Hepatocyte (in vitro differentiated cells): ENCODE results near the gene RAB9A. TPM values are rescaled to one million over a fixed set of nuclear protein-coding genes. Genes with fewer than 3 reads are reported as not detected.

Experiments used
- DNase-seq: peaks from one replicate; pipeline ENCODE4 v3.0.0-alpha.2; 2016; ENCODE audit warnings: low spot score
- H2AFZ ChIP-seq: fragments of 200-600 bp; sonication (generic); 2 replicates; pipeline ENCODE4 v1.6.0; 2016; ENCODE audit warnings: antibody characterized with exemption, mild to moderate bottlenecking
- H3K27ac ChIP-seq: fragments of 200-600 bp; sonication (generic); 2 replicates; pipeline ENCODE4 v1.5.1; 2016; ENCODE audit warnings: mild to moderate bottlenecking
- H3K27me3 ChIP-seq: fragments of 200-600 bp; sonication (generic); 2 replicates; pipeline ENCODE4 v1.6.1; 2016
- H3K36me3 ChIP-seq: fragments of 200-600 bp; sonication (generic); replicated peaks from 2 replicates; pipeline ENCODE4 v1.5.1; 2016; ENCODE audit warnings: low read depth; ENCODE audit not compliant: insufficient read depth
- H3K4me1 ChIP-seq: fragments of 200-600 bp; sonication (generic); 2 replicates; pipeline ENCODE4 v1.5.1; 2016; ENCODE audit warnings: mild to moderate bottlenecking, moderate library complexity; ENCODE audit not compliant: insufficient read depth
- H3K4me2 ChIP-seq: fragments of 200-600 bp; sonication (generic); 2 replicates; pipeline ENCODE4 v1.6.0; 2016
- H3K4me3 ChIP-seq: fragments of 200-600 bp; sonication (generic); 2 replicates; pipeline ENCODE4 v1.5.1; 2016; ENCODE audit warnings: mild to moderate bottlenecking
- H3K79me2 ChIP-seq: fragments of 200-600 bp; sonication (generic); 2 replicates; pipeline ENCODE4 v1.6.0; 2017; ENCODE audit warnings: mild to moderate bottlenecking
- H3K9me2 ChIP-seq: fragments of 200-600 bp; sonication (generic); replicated peaks from 2 replicates; pipeline ENCODE4 v1.6.0; 2017; ENCODE audit warnings: mild to moderate bottlenecking; ENCODE audit not compliant: insufficient read depth
- H3K9me3 ChIP-seq: fragments of 200-600 bp; sonication (generic); 2 replicates; pipeline ENCODE4 v1.5.1; 2016; ENCODE audit warnings: low read depth, mild to moderate bottlenecking
- H4K20me1 ChIP-seq: fragments of 200-600 bp; sonication (generic); 2 replicates; pipeline ENCODE4 v1.6.0; 2016; ENCODE audit warnings: mild to moderate bottlenecking; ENCODE audit not compliant: insufficient read depth, poor library complexity, severe bottlenecking
- EZH2 ChIP-seq: fragments of 200-600 bp; sonication (generic); IDR thresholded peaks from 2 replicates; pipeline ENCODE4 v1.6.1; 2016; ENCODE audit warnings: antibody characterized with exemption, mild to moderate bottlenecking, borderline replicate concordance
- EZH2phosphoT487 ChIP-seq: fragments of 200-600 bp; sonication (generic); IDR thresholded peaks from one replicate; pipeline ENCODE4 v1.6.1; 2018; ENCODE audit warnings: antibody characterized with exemption, mild to moderate bottlenecking, low read depth, moderate library complexity; ENCODE audit not compliant: unreplicated experiment, severe bottlenecking
- whole genome bisulfite sequencing: methylation state at CpG from one replicate; pipeline ENCODE4 v1.1.6; 2016; ENCODE audit warnings: low lambda C conversion rate; ENCODE audit errors: missing lambda C conversion rate; 5-methylcytosine and 5-hydroxymethylcytosine counted together
- polyA plus RNA-seq: library from polyadenylated mRNA; unstranded; fragments of >200 nt; fragmentation: Nextera tagmentation; extraction: Ambion mirVana; gene quantifications from 2 replicates; pipeline ENCODE4 v1.2.1, GENCODE V29; 2016
- total RNA-seq: library from RNA; depleted of rRNA; stranded (reverse); fragments of >200 nt; gene quantifications from 2 replicates; pipeline ENCODE4 v1.2.3, GENCODE V29; 2014
- TF ChIP-seq, protein P1 (sequence below): fragments of 200-600 bp; sonication (generic); IDR thresholded peaks from 2 replicates; pipeline ENCODE4 v1.5.1; 2016; ENCODE audit warnings: antibody characterized with exemption, mild to moderate bottlenecking; ENCODE audit not compliant: poor library complexity

The RAB9A gene
- total and polyA plus RNA-seq, 2 experiments from 2014 or later: 51.2 to 66.1 TPM

DNA sequence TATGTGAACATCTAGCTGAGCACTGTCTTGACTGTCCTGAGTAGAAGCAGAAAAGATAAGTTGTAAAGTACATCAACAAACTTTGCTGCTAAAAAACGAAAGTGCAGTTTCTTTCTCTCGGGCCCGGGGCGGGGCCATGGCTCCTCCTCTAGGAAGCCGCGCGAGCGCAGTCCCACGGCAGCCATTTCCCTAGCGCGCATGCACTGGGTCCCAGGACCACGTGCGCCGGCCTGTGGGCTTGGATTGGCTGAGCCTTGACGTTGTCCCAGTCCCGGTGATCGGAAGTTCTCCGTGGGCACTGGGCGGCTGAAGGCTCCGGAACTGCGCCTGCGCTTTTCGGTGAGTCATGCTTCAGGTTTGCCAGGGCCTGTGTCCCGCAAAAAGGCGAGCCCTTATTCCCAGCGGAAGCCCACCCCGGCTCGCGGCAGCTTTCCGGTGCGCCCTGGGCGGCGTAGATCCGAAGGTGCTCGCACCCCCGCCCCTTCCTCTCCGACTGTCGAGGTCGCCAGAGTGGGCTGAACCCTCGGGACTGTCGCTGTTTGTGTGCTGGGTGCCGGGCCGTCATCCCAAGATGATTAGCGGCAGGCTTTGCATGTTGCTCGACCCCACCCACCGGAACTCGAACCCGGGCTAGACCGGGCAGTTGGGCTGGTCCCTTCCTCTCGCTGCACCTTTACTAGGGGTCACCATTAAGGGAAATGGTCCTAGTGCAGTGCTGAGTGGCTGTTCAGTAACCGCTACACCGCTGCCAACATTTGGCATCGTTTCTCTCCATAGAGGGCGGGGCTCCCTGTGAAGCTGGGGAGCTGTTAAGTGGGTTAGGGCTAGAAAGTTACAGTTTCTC is 35.9 kb upstream of the RAB9A start, which contains the start of gene TCEANC:
TSS of gene TCEANC (plus strand) at position 292 of the 844 bp plus-strand sequence. CDS start 9,368 bp downstream, outside the sequence.
- Histone ChIP-seq H3K4me3 (peak within 1 kb of the TSS; percentile 28), H3K27me3 (no peaks in the 10 kb centered on the region), H3K9me3 (no peaks in the 10 kb centered on the region), H3K9me2 (no peaks in the 10 kb centered on the region), H3K27ac (peak within 1 kb of the TSS; percentile 92), H3K79me2 (no peaks in the 10 kb centered on the region), H3K4me1 (peaks cover 8% of the 10 kb centered on the region), H4K20me1 (no peaks in the 10 kb centered on the region), H3K4me2 (peak within 1 kb of the TSS; percentile 75), H3K36me3 (no peaks in the 10 kb centered on the region), H2AFZ (peak within 1 kb of the TSS; percentile 24)
- DNase-seq: peak; percentile 95
- no peak for TF ChIP-seq EZH2phosphoT487
- TF ChIP-seq, protein P1, sequence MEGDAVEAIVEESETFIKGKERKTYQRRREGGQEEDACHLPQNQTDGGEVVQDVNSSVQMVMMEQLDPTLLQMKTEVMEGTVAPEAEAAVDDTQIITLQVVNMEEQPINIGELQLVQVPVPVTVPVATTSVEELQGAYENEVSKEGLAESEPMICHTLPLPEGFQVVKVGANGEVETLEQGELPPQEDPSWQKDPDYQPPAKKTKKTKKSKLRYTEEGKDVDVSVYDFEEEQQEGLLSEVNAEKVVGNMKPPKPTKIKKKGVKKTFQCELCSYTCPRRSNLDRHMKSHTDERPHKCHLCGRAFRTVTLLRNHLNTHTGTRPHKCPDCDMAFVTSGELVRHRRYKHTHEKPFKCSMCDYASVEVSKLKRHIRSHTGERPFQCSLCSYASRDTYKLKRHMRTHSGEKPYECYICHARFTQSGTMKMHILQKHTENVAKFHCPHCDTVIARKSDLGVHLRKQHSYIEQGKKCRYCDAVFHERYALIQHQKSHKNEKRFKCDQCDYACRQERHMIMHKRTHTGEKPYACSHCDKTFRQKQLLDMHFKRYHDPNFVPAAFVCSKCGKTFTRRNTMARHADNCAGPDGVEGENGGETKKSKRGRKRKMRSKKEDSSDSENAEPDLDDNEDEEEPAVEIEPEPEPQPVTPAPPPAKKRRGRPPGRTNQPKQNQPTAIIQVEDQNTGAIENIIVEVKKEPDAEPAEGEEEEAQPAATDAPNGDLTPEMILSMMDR: no peak
- TF ChIP-seq EZH2: no peak
- WGBS: 44% methylated on average over 54 of the region's 54 CpGs

DNA sequence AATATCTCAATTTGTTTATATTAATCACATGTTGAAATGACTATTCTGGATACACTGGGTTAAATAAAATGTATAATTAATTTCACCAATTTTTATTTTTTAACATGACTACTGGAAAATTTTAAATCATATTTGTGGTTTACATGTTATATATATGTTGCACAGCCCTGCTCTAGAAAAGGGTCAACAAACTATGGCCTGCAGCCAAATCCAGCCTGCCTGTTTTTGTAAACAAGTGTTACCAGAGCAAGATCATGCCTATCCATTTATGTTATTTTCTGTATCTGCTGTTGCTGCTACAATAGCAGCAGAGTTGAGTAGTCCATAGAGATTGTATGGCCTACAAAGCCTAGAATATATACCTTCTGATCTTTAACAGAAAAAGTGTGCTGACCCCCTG is 34.8 kb upstream of the RAB9A start:
- no peaks in the 10 kb centered on the region for H3K9me2 ChIP-seq
- H3K9me3 ChIP-seq: no peaks in the 10 kb centered on the region
- H3K4me1 ChIP-seq: peaks cover 8% of the 10 kb centered on the region
- no peak overlapping the region for H2AFZ ChIP-seq
- peak overlapping the region; percentile 75 for H3K4me2 ChIP-seq
- H3K79me2 ChIP-seq: no peaks in the 10 kb centered on the region
- no peaks in the 10 kb centered on the region for H3K27me3 ChIP-seq
- no peaks in the 10 kb centered on the region for H4K20me1 ChIP-seq
- TF ChIP-seq, protein P1: no peak
- TF ChIP-seq EZH2 (no peak), EZH2phosphoT487 (no peak)
- DNase-seq: no peak
- H3K4me3 ChIP-seq: peak overlapping the region; percentile 28
- H3K36me3 ChIP-seq: no peaks in the 10 kb centered on the region
- H3K27ac ChIP-seq: peak overlapping the region; percentile 92

DNA sequence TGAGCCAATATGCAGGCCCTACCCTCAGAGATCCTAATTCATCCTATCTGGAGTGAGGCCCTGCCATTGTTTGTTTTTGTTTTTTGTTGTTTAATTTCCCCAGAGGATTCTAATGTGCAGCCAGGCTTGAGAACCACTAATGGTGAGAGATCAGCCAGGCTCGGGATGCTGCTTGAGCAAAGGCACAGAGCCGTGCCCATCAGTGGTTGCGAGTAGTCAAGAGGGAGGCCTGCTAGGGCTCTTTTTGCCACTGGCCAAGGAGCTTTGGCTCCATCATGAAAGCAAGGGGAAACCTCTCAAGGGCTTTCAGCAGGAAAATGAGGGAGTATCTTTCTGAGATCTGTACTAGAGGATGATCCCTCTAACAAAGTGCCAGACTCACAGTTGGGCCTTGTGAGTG is 33.3 kb upstream of the RAB9A start:
- Histone ChIP-seq H3K27me3 (no peaks in the 10 kb centered on the region), H3K79me2 (no peaks in the 10 kb centered on the region), H3K4me2 (no peak overlapping the region), H3K36me3 (no peaks in the 10 kb centered on the region), H3K9me3 (no peaks in the 10 kb centered on the region), H4K20me1 (no peaks in the 10 kb centered on the region), H3K4me1 (peaks cover 3% of the 10 kb centered on the region), H3K9me2 (no peaks in the 10 kb centered on the region), H3K4me3 (no peak overlapping the region), H2AFZ (no peak overlapping the region), H3K27ac (no peak overlapping the region)
- DNase-seq: no peak
- TF ChIP-seq, protein P1: no peak
- TF ChIP-seq EZH2 (no peak), EZH2phosphoT487 (no peak)
- WGBS: 89% methylated on average over 3 of the region's 3 CpGs
